WTC11 (cell line): Measurements from ENCODE around the gene ZNF593. TPM values are rescaled to one million over a fixed set of nuclear protein-coding genes. Genes with fewer than 3 reads are reported as not detected.

Experiments used
- ATAC-seq: fragments of 200-7000 bp; cut with Tn5 transposase; 2 replicates; pipeline ENCODE4 v1.10.0; 2021; ENCODE audit warnings: mild to moderate bottlenecking, moderate library complexity
- CTCF ChIA-PET: fragments of 300-600 bp; sonication (Branson Sonifier 250); formaldehyde crosslinking; loops from one replicate; lab custom pipeline; 2021; ENCODE audit warnings: antibody characterized with exemption; lab: Charles Lee
- POLR2A ChIA-PET: fragments of 350-600 bp; sonication (Branson Sonifier 250); formaldehyde crosslinking; loops from one replicate; lab custom pipeline; 2021; ENCODE audit warnings: antibody characterized with exemption; lab: Charles Lee
- DNase-seq: peaks from one replicate; pipeline ENCODE4 v3.0.0; 2021; ENCODE audit warnings: low spot score
- H3K27ac Mint-ChIP-seq: 2 replicates; pipeline ENCODE4 v1.8.0; 2021; ENCODE audit warnings: mixed read lengths
- H3K27me3 Mint-ChIP-seq: 2 replicates; pipeline ENCODE4 v1.8.0; 2021; ENCODE audit warnings: low read depth, mild to moderate bottlenecking, moderate library complexity, mixed read lengths
- H3K36me3 Mint-ChIP-seq: 2 replicates; pipeline ENCODE4 v1.8.0; 2021; ENCODE audit warnings: mixed read lengths
- H3K4me1 Mint-ChIP-seq: 2 replicates; pipeline ENCODE4 v1.8.0; 2022; ENCODE audit warnings: mixed read lengths
- H3K4me3 Mint-ChIP-seq: 2 replicates; pipeline ENCODE4 v1.8.0; 2021; ENCODE audit warnings: mild to moderate bottlenecking, moderate library complexity, mixed read lengths
- H3K9me3 Mint-ChIP-seq: 2 replicates; pipeline ENCODE4 v1.8.0; 2021; ENCODE audit warnings: mixed read lengths
- ATF1 ChIP-seq: sonication (generic); formaldehyde crosslinking; IDR thresholded peaks from 2 replicates; pipeline ENCODE4 v1.8.1; 2023; ENCODE audit warnings: mild to moderate bottlenecking, moderate library complexity, missing genetic modification reagents
- E2F5 ChIP-seq: sonication (generic); formaldehyde crosslinking; IDR thresholded peaks from 2 replicates; pipeline ENCODE4 v1.8.1; 2022; ENCODE audit warnings: mild to moderate bottlenecking, moderate library complexity, missing genetic modification reagents
- ELF4 ChIP-seq: sonication (generic); formaldehyde crosslinking; IDR thresholded peaks from 2 replicates; pipeline ENCODE4 v1.8.1; 2022; ENCODE audit warnings: low read depth, mild to moderate bottlenecking, moderate library complexity, missing genetic modification reagents
- ESRRA ChIP-seq: sonication (generic); formaldehyde crosslinking; IDR thresholded peaks from 2 replicates; pipeline ENCODE4 v1.8.1; 2022; ENCODE audit warnings: mild to moderate bottlenecking, missing genetic modification reagents, borderline replicate concordance
- FOXK1 ChIP-seq: sonication (generic); formaldehyde crosslinking; IDR thresholded peaks from 2 replicates; pipeline ENCODE4 v1.8.0; 2022; ENCODE audit warnings: mild to moderate bottlenecking, moderate library complexity, missing genetic modification reagents
- GABPB1 ChIP-seq: sonication (generic); formaldehyde crosslinking; IDR thresholded peaks from 2 replicates; pipeline ENCODE4 v1.8.1; 2023; ENCODE audit warnings: mild to moderate bottlenecking, missing genetic modification reagents
- NFATC4 ChIP-seq: fragments of 250-450 bp; sonication (Bioruptor Pico); IDR thresholded peaks from 2 replicates; pipeline ENCODE4 v1.9.0; 2021; ENCODE audit warnings: mild to moderate bottlenecking
- PREB ChIP-seq: sonication (generic); formaldehyde crosslinking; IDR thresholded peaks from 2 replicates; pipeline ENCODE4 v1.8.1; 2022; ENCODE audit warnings: mild to moderate bottlenecking, missing genetic modification reagents, moderate library complexity, borderline replicate concordance
- PRRX2 ChIP-seq: fragments of 250-450 bp; sonication (Bioruptor Pico); IDR thresholded peaks from 2 replicates; pipeline ENCODE4 v1.8.0; 2021; ENCODE audit warnings: mild to moderate bottlenecking
- SMAD3 ChIP-seq: sonication (generic); formaldehyde crosslinking; IDR thresholded peaks from 2 replicates; pipeline ENCODE4 v1.8.0; 2022; ENCODE audit warnings: missing genetic modification reagents, mild to moderate bottlenecking, borderline replicate concordance
- SOX15 ChIP-seq: fragments of 250-450 bp; sonication (Bioruptor Pico); IDR thresholded peaks from 2 replicates; pipeline ENCODE4 v1.9.0; 2021; ENCODE audit warnings: mild to moderate bottlenecking
- SP1 ChIP-seq: sonication (generic); formaldehyde crosslinking; conservative IDR thresholded peaks from 2 replicates; pipeline ENCODE4 v1.8.1; 2022; ENCODE audit warnings: missing genetic modification reagents
- USF1 ChIP-seq: sonication (generic); formaldehyde crosslinking; IDR thresholded peaks from 2 replicates; pipeline ENCODE4 v1.8.0; 2022; ENCODE audit warnings: mild to moderate bottlenecking, missing genetic modification reagents
- ZNF232 ChIP-seq: sonication (generic); formaldehyde crosslinking; IDR thresholded peaks from 2 replicates; pipeline ENCODE4 v1.8.0; 2022; ENCODE audit warnings: mild to moderate bottlenecking, missing genetic modification reagents
- ZNF263 ChIP-seq: sonication (generic); formaldehyde crosslinking; IDR thresholded peaks from 2 replicates; pipeline ENCODE4 v1.8.1; 2022; ENCODE audit warnings: low read depth, mild to moderate bottlenecking, moderate library complexity, missing genetic modification reagents
- ZNF281 ChIP-seq: sonication (generic); formaldehyde crosslinking; IDR thresholded peaks from 2 replicates; pipeline ENCODE4 v1.8.0; 2023; ENCODE audit warnings: mild to moderate bottlenecking, missing genetic modification reagents
- ZNF396 ChIP-seq: fragments of 250-450 bp; sonication (Bioruptor Pico); IDR thresholded peaks from 2 replicates; pipeline ENCODE4 v1.8.0; 2021; ENCODE audit warnings: mild to moderate bottlenecking, moderate library complexity, borderline replicate concordance
- ZNF423 ChIP-seq: fragments of 250-450 bp; sonication (Bioruptor Pico); IDR thresholded peaks from 2 replicates; pipeline ENCODE4 v2.1.2; 2022; ENCODE audit warnings: mild to moderate bottlenecking, moderate library complexity
- ZNF425 ChIP-seq: fragments of 250-450 bp; sonication (Bioruptor Pico); conservative IDR thresholded peaks from 2 replicates; pipeline ENCODE4 v1.9.0; 2021; ENCODE audit warnings: mild to moderate bottlenecking
- ZNF532 ChIP-seq: fragments of 250-450 bp; sonication (Bioruptor Pico); IDR thresholded peaks from 2 replicates; pipeline ENCODE4 v1.9.0; 2021; ENCODE audit warnings: mild to moderate bottlenecking, borderline replicate concordance
- ZSCAN18 ChIP-seq: fragments of 250-450 bp; sonication (Bioruptor Pico); IDR thresholded peaks from 2 replicates; pipeline ENCODE4 v2.1.2; 2022; ENCODE audit warnings: mild to moderate bottlenecking, moderate library complexity
- total RNA-seq: library from RNA; stranded (reverse); gene quantifications from 3 replicates; pipeline ENCODE4 v1.2.3, GENCODE V29; 2021

ZNF593 gene
- total RNA-seq, 1 experiment from 2014 or later = 49.1 TPM

GRCh38 chr1:26156285-26157038 lies 13.2 kb upstream of the ZNF593 start:
- Mint-ChIP-seq H3K27me3 (peaks cover 98% of the 10 kb centered on the region), H3K4me1 (peaks cover 59% of the 10 kb centered on the region), H3K27ac (no peak overlapping the region), H3K36me3 (no peaks in the 10 kb centered on the region), H3K9me3 (no peaks in the 10 kb centered on the region), H3K4me3 (peak overlapping the region; percentile 61)
- peak; percentile 23 for ATAC-seq
- CTCF ChIA-PET = interaction anchor here (0.8 to 4.8 kb wide), 20 partner anchors 8 to 260 kb away, joined by 3 to 65 read pairs (median 5); partner anchors contain the start of genes CATSPER4, CEP85, CNKSR1 and PAFAH2
- DNase-seq = peak; percentile 69
- POLR2A ChIA-PET = interaction anchor here (0.6 to 1.4 kb wide), 4 partner anchors 13 to 1316 kb away, joined by 3 to 7 read pairs (median 3); partner anchors contain the start of gene ZNF593
- no peak for TF ChIP-seq NFATC4
- no peak for TF ChIP-seq ZNF425 (CRISPR knock-in tag)
- no peak for TF ChIP-seq ZNF532 (CRISPR knock-in tag)
- peak; percentile 38; the same call in 1 of the 2 replicates for TF ChIP-seq ZNF423 (CRISPR knock-in tag)
- TF ChIP-seq ZNF396 (CRISPR knock-in tag) = no peak
- no peak for TF ChIP-seq ZNF232 (CRISPR knock-in tag)
- no peak for TF ChIP-seq PREB (CRISPR knock-in tag)
- no peak for TF ChIP-seq ELF4 (CRISPR knock-in tag)
- TF ChIP-seq SP1 = no peak
- 0 out of 2 replicates have a peak, but pooled peaks have one; percentile 24 for TF ChIP-seq SMAD3 (CRISPR knock-in tag)
- TF ChIP-seq ZNF263 (CRISPR knock-in tag) = no peak
- no peak for TF ChIP-seq ATF1
- no peak for TF ChIP-seq GABPB1 (CRISPR knock-in tag)
- TF ChIP-seq ZSCAN18 (CRISPR knock-in tag) = no peak
- TF ChIP-seq USF1 (CRISPR knock-in tag) = no peak
- TF ChIP-seq E2F5 (CRISPR knock-in tag) = peak; percentile 39; the same call in 1 of the 2 replicates
- no peak for TF ChIP-seq ZNF281 (CRISPR knock-in tag)
- TF ChIP-seq FOXK1 (CRISPR knock-in tag) = peak; percentile 62
- no peak for TF ChIP-seq ESRRA (CRISPR knock-in tag)
- TF ChIP-seq SOX15 (CRISPR knock-in tag) = no peak
- TF ChIP-seq PRRX2 (CRISPR knock-in tag) = no peak
